HUES48 (cell line): Measurements from ENCODE around the gene NTM.

Experiments used
- H3K27ac ChIP-seq: one replicate; pipeline ENCODE4 v1.7.0; 2013; ENCODE audit warnings: low read depth, low read length, inconsistent platforms
- H3K27me3 ChIP-seq: 2 replicates; pipeline ENCODE4 v1.6.1; 2013; ENCODE audit warnings: mild to moderate bottlenecking, low read length; ENCODE audit not compliant: control insufficient read depth, insufficient read depth
- H3K36me3 ChIP-seq: 2 replicates; pipeline ENCODE4 v1.6.1; 2013; ENCODE audit warnings: low read length; ENCODE audit not compliant: control insufficient read depth, insufficient read depth
- H3K4me1 ChIP-seq: 2 replicates; pipeline ENCODE4 v1.6.1; 2013; ENCODE audit warnings: mild to moderate bottlenecking, low read length; ENCODE audit not compliant: control insufficient read depth, insufficient read depth
- H3K4me3 ChIP-seq: 2 replicates; pipeline ENCODE4 v1.5.1; 2013; ENCODE audit warnings: mild to moderate bottlenecking, low read depth, low read length
- H3K9ac ChIP-seq: 2 replicates; pipeline ENCODE4 v1.6.1; 2013; ENCODE audit warnings: mild to moderate bottlenecking, low read depth, low read length, moderate library complexity
- H3K9me3 ChIP-seq: 2 replicates; pipeline ENCODE4 v1.6.1; 2013; ENCODE audit warnings: low read length; ENCODE audit not compliant: control insufficient read depth, insufficient read depth

The NTM gene

GRCh38 chr11:131796089-131796488 is 425.7 kb downstream of the NTM start:
- no peak overlapping the region for H3K27ac ChIP-seq
- H3K9me3 ChIP-seq: no peaks in the 10 kb centered on the region
- H3K4me3 ChIP-seq: no peak overlapping the region
- H3K27me3 ChIP-seq: no peaks in the 10 kb centered on the region
- H3K9ac ChIP-seq: no peak overlapping the region
- no peaks in the 10 kb centered on the region for H3K36me3 ChIP-seq
- peaks cover 11% of the 10 kb centered on the region for H3K4me1 ChIP-seq

DNA sequence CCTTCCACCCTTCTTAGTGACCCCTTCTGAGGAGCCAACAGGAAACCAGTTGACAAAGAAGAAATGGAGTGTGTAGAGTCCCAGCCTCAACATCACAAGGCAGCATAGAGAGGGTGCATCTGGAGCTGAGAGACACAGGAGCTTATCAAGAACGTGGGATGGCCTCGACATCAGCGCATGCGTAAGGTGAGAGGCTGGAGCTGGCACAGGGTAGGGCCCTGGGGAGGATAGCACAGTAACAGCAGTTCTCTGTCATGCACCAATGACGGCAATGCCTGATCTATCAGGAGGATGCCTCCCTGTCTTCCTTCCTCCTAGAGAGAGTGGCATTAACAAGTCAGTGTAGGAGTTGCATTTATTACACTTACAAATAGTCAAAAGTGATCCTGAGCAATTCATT is 426.1 kb downstream of the NTM start:
- no peaks in the 10 kb centered on the region for H3K27me3 ChIP-seq

DNA sequence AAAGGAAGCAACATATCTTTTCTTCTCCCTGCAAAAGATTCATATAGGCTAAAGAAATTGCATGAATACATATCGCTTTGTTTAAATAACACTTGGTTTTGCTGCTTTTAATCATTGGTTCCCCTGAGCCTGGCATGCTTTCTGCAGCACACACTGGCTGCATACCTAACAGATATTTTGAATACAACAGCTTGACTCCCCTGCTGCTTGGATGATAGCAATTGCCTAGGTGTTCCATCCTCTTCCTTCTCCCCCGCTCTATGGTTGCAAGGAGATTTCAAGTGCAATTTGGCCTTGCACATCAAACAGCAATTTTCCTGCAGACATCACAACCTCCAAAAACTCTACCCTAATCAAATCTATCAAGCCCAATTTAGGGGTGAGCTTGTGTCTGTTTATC is 430.0 kb downstream of the NTM start:
- Histone ChIP-seq H3K9ac (no peak overlapping the region), H3K9me3 (no peaks in the 10 kb centered on the region), H3K27me3 (no peaks in the 10 kb centered on the region)

More for the DNA sequence above, 426.1 kb downstream of the NTM start:
- no peak overlapping the region for H3K9ac ChIP-seq
- H3K9me3 ChIP-seq: no peaks in the 10 kb centered on the region
- no peak overlapping the region for H3K4me3 ChIP-seq
- no peak overlapping the region for H3K27ac ChIP-seq
- H3K4me1 ChIP-seq: peaks cover 16% of the 10 kb centered on the region
- H3K36me3 ChIP-seq: no peaks in the 10 kb centered on the region

GRCh38 chr11:131802440-131803115 is 432.2 kb downstream of the NTM start:
- no peaks in the 10 kb centered on the region for H3K27me3 ChIP-seq
- no peaks in the 10 kb centered on the region for H3K9me3 ChIP-seq
- H3K27ac ChIP-seq: peak overlapping the region; percentile 16
- H3K4me1 ChIP-seq: peaks cover 32% of the 10 kb centered on the region
- peak overlapping the region; percentile 22; the same call in 1 of the 2 replicates for H3K4me3 ChIP-seq
- no peaks in the 10 kb centered on the region for H3K36me3 ChIP-seq
- H3K9ac ChIP-seq: no peak overlapping the region

More for the DNA sequence above, 430.0 kb downstream of the NTM start:
- H3K4me1 ChIP-seq: peaks cover 32% of the 10 kb centered on the region
- H3K36me3 ChIP-seq: no peaks in the 10 kb centered on the region
- no peak overlapping the region for H3K4me3 ChIP-seq
- H3K27ac ChIP-seq: no peak overlapping the region

- H3K4me1 ChIP-seq: peaks cover 8% of the 10 kb centered on the region
- no peaks in the 10 kb centered on the region for H3K27me3 ChIP-seq
- no peak overlapping the region for H3K4me3 ChIP-seq
- no peaks in the 10 kb centered on the region for H3K36me3 ChIP-seq
- H3K27ac ChIP-seq: no peak overlapping the region
- no peak overlapping the region for H3K9ac ChIP-seq
- H3K9me3 ChIP-seq: no peaks in the 10 kb centered on the region
These were observed 437.5 kb downstream of the NTM start for GRCh38 chr11:131807876-131808275.

- peaks cover 6% of the 10 kb centered on the region; the same call in 1 of the 2 replicates for H3K4me1 ChIP-seq
- H3K9ac ChIP-seq: no peak overlapping the region
- H3K36me3 ChIP-seq: no peaks in the 10 kb centered on the region
- H3K9me3 ChIP-seq: no peaks in the 10 kb centered on the region
- no peaks in the 10 kb centered on the region for H3K27me3 ChIP-seq
- no peak overlapping the region for H3K4me3 ChIP-seq
- no peak overlapping the region for H3K27ac ChIP-seq
These were observed 438.1 kb downstream of the NTM start for GRCh38 chr11:131808470-131808869.

DNA sequence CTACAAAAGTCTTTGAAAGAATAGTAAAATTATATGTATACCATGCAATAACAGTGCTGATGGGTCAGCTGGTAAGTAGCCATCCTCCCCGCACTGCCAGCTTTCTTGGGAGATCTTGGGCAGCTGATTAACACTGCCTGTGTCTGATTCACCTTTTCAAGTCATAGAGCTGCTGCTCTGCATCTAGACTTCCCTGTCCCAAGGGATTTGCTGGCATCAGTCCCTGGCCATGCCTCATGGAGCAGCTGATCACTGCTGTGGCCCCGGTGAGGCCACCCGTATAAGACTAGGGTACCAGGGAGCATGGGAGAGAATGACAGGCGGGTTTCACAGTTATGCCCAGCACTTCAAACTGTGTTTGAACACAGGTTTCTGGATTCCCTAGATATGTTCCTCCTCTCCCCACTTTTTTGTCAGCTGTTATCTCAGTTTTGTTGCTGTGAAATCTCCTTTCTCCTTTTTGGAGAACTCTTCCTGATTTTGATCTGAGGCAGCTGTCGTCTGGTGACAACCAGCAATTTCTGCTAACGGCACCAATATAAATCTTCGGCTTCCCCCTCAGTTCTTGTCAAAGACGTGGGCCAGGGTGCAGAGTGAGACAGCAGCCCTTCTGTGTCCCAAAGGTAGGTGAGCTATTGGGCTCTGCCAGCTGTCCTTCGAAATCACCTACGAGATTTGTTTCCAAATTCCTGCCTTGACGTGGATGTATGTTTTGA is 438.9 kb downstream of the NTM start:
- H3K27me3 ChIP-seq: no peaks in the 10 kb centered on the region

GRCh38 chr11:131810541-131810940 is 440.1 kb downstream of the NTM start:
- Histone ChIP-seq H3K4me1 (peaks cover 18% of the 10 kb centered on the region), H3K9me3 (no peaks in the 10 kb centered on the region), H3K27me3 (no peaks in the 10 kb centered on the region), H3K27ac (no peak overlapping the region), H3K4me3 (no peak overlapping the region), H3K9ac (no peak overlapping the region), H3K36me3 (no peaks in the 10 kb centered on the region)

More for the DNA sequence above, 438.9 kb downstream of the NTM start:
- Histone ChIP-seq H3K36me3 (no peaks in the 10 kb centered on the region), H3K9ac (no peak overlapping the region), H3K9me3 (no peaks in the 10 kb centered on the region), H3K4me3 (no peak overlapping the region), H3K4me1 (peaks cover 8% of the 10 kb centered on the region; the same call in 1 of the 2 replicates), H3K27ac (no peak overlapping the region)

- no peaks in the 10 kb centered on the region for H3K27me3 ChIP-seq
These were observed 441.0 kb downstream of the NTM start for GRCh38 chr11:131811383-131811782.

DNA sequence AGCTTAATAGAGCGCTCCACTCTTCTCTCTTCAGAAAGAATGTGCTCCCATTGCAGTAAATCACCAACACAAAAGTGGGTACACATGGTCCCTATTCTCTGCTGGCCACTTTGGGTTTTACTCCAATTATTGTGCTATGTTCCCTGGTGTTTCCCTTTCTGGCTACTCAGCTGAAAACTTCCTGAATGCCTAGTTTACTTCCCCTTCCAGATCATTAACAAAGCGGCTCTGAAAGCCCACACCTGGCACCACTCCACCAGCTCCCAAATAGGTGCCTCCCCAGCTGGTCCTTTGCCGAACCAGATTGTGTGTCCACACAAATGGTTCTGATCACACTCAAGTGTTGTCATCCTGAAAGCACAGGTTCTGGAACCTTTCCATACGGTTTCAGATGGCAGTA is 443.7 kb downstream of the NTM start:
- Histone ChIP-seq H3K4me3 (no peak overlapping the region), H3K36me3 (no peaks in the 10 kb centered on the region), H3K9me3 (no peaks in the 10 kb centered on the region), H3K27me3 (no peaks in the 10 kb centered on the region), H3K9ac (no peak overlapping the region), H3K4me1 (peaks cover 25% of the 10 kb centered on the region), H3K27ac (no peak overlapping the region)

More at GRCh38 chr11:131811383-131811782, 441.0 kb downstream of the NTM start:
- H3K36me3 ChIP-seq: no peaks in the 10 kb centered on the region
- no peak overlapping the region for H3K4me3 ChIP-seq
- peaks cover 25% of the 10 kb centered on the region for H3K4me1 ChIP-seq
- no peak overlapping the region for H3K9ac ChIP-seq
- H3K9me3 ChIP-seq: no peaks in the 10 kb centered on the region
- no peak overlapping the region for H3K27ac ChIP-seq

DNA sequence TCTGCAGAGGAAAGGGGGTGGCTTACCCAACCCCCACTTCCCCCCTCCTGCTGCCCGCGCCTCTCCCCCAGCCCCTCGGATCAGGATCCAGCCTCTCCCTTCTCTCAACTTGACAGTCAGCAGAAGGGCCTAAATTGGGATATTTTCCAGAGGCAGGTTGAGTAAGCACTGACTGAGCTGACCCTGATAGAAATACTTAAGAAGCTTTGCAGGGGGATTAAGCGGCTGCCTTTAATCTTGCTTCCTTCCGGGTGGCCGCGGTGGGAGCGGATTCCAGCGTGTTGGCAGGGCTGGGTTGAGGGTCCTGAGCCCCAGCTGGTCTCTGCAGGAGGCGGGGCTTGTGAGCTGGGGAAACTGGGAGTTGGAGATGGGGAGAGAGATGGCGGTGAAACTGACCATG is 445.2 kb downstream of the NTM start:
- Histone ChIP-seq H3K9ac (no peak overlapping the region), H3K4me1 (peaks cover 25% of the 10 kb centered on the region), H3K9me3 (no peaks in the 10 kb centered on the region), H3K27me3 (no peaks in the 10 kb centered on the region), H3K36me3 (no peaks in the 10 kb centered on the region), H3K27ac (peak overlapping the region; percentile 47), H3K4me3 (no peak overlapping the region)
